GM21737 (cell line): ENCODE data around the gene FLAD1.

ENCODE experiments used
- ATAC-seq: cut with Tn5 transposase; IDR thresholded peaks from one replicate; pipeline ENCODE4 v1.9.1; 2021; ENCODE audit warnings: mild to moderate bottlenecking, moderate library complexity; ENCODE audit not compliant: unreplicated experiment

FLAD1 gene

DNA sequence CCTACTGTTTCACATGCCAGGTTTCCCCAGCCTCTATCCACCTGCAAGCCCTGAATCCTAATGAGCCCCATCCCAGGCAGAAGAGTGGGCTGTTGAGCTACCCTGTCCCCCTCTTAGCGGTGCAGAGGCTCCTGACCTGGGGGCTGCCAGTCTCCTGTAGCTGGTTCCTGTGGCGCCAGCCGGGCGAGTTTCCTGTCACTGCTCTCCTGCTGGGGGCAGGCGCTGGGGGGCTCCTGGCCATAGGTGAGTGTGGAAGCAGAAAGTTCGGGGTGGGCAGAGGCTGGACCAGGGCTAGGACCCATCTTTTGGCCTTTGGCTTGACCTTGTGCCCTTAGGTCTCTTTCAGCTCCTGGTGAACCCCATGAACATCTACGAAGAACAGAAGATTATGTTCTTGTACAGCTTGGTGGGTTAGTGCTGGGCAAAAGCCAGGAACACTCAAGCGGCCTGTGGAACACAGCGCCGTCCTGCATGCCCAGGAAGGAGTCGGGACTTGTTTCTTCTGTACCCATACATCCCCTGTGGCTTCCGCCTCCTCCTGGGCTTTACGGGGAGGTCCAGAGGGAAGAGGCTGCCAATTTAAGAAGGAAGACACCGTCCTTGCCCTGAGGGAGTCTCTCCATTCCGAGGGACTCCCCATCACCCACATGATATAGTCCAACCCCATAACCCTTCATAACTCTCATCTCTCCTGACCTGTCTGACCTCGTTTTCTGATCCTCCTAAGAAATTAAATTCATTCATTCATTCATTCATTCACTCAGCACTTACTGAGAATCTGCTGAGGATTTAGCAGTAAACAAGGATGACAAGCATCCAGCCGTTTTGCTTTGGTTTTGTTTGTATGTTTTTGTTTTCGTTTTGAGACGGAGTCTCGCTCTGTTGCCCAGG, 51.4 kb downstream of the FLAD1 start:
- ATAC-seq, result no peak

DNA sequence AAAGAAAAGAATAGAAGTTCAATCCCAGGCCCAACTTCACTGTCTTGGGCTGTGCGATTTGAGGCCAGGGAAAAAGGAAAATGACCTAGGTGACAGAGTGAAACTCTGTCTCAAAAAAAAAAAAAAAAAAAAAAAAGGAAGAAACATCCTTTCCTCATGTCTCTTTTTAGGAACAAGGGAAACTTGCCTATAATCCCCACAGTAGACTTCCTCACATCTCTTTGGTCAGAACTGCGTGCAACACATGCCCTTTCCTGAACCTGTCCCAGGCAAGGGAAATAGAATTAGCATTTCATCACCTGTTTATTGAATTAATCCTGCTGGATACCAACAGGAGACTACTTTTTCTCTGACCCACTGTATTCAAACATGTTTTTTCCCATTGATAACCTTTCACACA, 52.8 kb downstream of the FLAD1 start:
- no peak for ATAC-seq

DNA sequence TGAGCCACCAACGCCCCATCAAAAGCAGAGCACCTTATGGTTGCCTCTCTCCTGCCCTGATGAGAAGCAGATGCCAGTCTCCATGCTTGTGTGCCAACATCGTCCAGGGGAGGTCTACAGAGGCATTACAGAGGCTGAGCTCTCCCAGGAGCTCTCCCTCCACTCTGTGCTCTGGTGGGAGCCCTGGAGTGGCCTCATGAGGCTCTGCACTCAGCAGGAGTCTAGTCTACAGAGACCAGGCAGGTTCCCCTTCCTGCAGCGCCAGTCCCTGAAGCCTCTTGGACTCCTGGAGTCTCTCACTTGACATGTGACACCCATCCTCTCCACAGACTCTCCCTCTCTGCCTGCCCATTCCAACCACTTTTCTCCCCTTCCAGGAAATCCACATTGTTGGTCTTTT, 53.9 kb downstream of the FLAD1 start:
- ATAC-seq, result no peak

DNA sequence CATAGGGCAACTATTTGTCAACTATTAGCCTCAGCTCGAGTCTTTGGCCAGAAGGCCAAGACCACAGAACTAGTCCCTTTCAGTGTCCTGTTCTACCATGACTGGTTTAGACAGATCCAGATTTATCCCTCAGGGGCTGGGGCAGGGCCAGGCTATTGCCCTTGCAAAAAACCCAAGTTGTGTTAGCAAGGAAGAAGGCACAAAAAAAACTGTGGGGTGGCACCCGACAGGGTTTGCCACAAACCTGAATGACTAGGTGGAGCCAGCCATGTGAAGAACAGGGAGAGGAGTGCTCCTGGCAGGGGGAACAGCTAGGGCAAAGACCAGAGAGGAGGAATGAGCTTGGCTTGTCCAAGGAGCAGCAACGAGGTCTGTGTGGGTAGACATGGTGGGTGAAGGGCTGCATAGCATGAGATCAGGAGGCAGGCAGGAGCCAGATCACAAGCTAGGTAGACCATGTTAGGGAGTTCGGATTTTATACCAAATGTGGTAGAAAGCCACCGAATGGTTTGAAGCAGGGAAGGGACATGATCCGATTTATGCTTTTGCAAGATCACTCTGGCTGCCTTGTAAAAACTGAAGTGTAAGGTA, 54.8 kb downstream of the FLAD1 start:
- ATAC-seq, result no peak

DNA sequence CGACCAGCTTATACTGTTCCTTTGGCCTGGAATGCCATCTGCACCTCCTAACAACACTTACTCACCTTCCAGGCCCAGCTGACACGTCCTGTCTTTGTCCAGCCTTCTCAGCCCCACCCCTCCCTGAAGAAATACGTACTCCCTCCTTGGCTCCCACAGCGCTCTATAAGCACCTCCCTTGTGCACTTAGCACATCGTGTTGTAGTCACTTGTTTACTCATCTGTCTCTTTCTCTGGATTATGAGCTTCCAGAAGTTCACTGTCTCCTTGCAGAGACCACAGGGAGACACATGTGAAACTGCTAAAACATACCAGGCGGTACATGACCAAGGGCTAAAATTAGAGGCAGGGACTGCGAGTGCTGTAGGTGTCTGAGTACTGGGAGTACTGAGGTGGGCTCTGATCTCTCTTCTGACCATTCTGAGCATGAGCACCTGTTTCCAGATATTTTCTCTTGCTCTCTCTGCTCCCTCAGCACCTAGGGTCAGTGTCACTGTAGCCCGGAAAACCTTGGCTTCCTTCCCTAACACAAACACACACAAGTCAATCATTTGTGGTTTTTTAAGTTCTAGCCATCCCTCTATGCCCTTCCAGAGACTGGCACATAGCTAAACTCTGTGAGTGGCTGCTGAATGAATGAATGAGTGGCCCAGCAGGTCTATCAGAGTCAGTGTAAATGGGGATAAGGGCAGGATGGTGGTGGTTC, 55.6 kb downstream of the FLAD1 start:
- no peak for ATAC-seq

DNA sequence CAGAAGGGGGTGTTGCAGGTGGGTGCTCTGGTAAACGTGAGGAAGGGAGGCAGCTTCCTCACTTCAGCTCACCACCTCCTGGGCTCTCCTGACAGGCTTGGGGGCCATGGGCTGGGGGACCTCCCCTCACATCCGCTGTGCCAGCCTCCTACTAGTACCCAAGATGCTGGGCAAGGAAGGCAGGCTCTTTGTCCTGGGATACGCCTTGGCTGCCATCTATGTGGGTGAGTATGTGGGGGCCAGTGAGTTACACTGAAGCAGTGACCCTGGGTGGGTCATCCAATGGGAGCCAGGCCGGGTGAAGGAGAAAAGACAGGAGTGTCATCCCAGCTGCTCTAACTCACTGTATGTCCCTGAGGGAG, 56.1 kb downstream of the FLAD1 start:
- no peak for ATAC-seq

DNA sequence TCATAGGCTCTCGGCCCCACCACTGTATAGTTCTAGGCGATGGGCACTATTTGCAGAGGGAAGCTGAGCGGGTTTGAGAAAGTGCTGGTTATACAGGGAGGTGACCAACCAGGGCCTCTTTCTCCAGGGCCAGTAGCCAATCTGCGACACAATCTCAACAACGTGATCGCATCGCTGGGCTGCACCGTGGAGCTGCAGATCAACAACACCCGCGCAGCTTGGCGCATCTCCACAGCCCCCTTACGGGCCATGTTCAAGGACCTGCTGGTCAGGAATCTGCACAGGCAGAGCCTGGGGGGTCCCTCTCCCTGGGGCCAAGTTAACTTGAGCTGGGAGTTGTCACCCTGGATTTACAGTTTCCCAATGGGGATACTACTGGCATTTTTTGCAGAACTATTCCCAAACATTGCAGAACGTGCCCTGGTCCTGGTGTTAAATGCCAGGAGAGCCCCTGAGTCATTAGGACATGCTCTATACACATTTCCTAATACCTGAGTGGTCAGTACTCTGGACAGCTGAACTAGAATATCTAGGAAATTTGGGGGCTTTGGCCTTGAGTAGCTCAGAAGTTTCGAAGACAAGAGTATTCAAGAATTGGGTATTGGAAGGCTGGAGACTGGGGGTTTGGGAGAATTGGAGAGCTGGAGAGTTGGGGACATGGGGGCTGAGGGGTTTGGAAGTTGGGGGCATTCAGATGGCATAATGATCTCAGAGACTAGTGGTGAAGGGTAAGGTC, 57.4 kb downstream of the FLAD1 start:
- no peak for ATAC-seq
